SJSA1 (cell line): ENCODE results near the gene MPPED1. TPM values are rescaled to one million over a fixed set of nuclear protein-coding genes. Genes with fewer than 3 reads are reported as not detected.

Experiments
- DNase-seq, 2 experiments: peaks; one replicate each; pipeline ENCODE4 v3.0.0-alpha.2; 2015 to 2020; ENCODE audit warnings: low spot score in 2 of 2, low read depth in 1 of 2
- H3K27ac ChIP-seq: fragments of 250-450 bp; sonication (Bioruptor Pico); 2 replicates; pipeline ENCODE4 v1.5.1; 2020; ENCODE audit warnings: mild to moderate bottlenecking, moderate library complexity
- H3K27me3 ChIP-seq: fragments of 250-450 bp; sonication (Bioruptor Pico); replicated peaks from 2 replicates; pipeline ENCODE4 v1.5.1; 2020; ENCODE audit warnings: mild to moderate bottlenecking, moderate library complexity
- H3K36me3 ChIP-seq: fragments of 250-450 bp; sonication (Bioruptor Pico); 2 replicates; pipeline ENCODE4 v1.5.1; 2020; ENCODE audit warnings: mild to moderate bottlenecking
- H3K4me1 ChIP-seq: fragments of 250-450 bp; sonication (Bioruptor Pico); replicated peaks from 2 replicates; pipeline ENCODE4 v1.6.1; 2021; ENCODE audit warnings: mild to moderate bottlenecking
- H3K4me3 ChIP-seq: fragments of 250-450 bp; sonication (Bioruptor Pico); 2 replicates; pipeline ENCODE4 v1.5.1; 2020; ENCODE audit warnings: mild to moderate bottlenecking
- H3K9me3 ChIP-seq: fragments of 250-450 bp; sonication (Bioruptor Pico); replicated peaks from 2 replicates; pipeline ENCODE4 v1.5.1; 2020; ENCODE audit warnings: mild to moderate bottlenecking
- total RNA-seq: library from RNA; depleted of rRNA; stranded (reverse); fragments of >200 nt; shearing (Covaris generic); gene quantifications from 2 replicates; pipeline ENCODE4 v1.2.3, GENCODE V29; 2014

The MPPED1 gene
- total RNA-seq, 1 experiment from 2014 or later, result not detected

- H3K27ac ChIP-seq, result no peak overlapping the region
- peaks cover 23% of the 10 kb centered on the region for H3K27me3 ChIP-seq
- no peaks in the 10 kb centered on the region for H3K9me3 ChIP-seq
- no peak for DNase-seq
- H3K4me1 ChIP-seq, result no peaks in the 10 kb centered on the region
- no peak overlapping the region for H3K4me3 ChIP-seq
- no peaks in the 10 kb centered on the region for H3K36me3 ChIP-seq
Observed at GRCh38 chr22:43467216-43467940, 55.6 kb downstream of the MPPED1 start.

GRCh38 chr22:43470253-43470652 is 58.4 kb downstream of the MPPED1 start:
- H3K36me3 ChIP-seq, result no peaks in the 10 kb centered on the region
- DNase-seq, result no peak
- H3K27me3 ChIP-seq, result peaks cover 23% of the 10 kb centered on the region
- H3K9me3 ChIP-seq, result no peaks in the 10 kb centered on the region
- no peak overlapping the region for H3K27ac ChIP-seq
- no peak overlapping the region for H3K4me3 ChIP-seq
- no peaks in the 10 kb centered on the region for H3K4me1 ChIP-seq

GRCh38 chr22:43470941-43471585 is 59.2 kb downstream of the MPPED1 start:
- Histone ChIP-seq H3K36me3 (no peaks in the 10 kb centered on the region), H3K27me3 (peaks cover 18% of the 10 kb centered on the region), H3K4me3 (no peak overlapping the region), H3K9me3 (no peaks in the 10 kb centered on the region), H3K27ac (no peak overlapping the region), H3K4me1 (no peaks in the 10 kb centered on the region)
- DNase-seq, result no peak

- H3K27ac ChIP-seq, result no peak overlapping the region
- DNase-seq, result no peak
Observed at GRCh38 chr22:43471606-43472135, 59.9 kb downstream of the MPPED1 start.

GRCh38 chr22:43473031-43473430 is 61.2 kb downstream of the MPPED1 start:
- no peaks in the 10 kb centered on the region for H3K9me3 ChIP-seq
- DNase-seq, result no peak
- H3K4me1 ChIP-seq, result no peaks in the 10 kb centered on the region
- H3K27ac ChIP-seq, result no peak overlapping the region
- H3K4me3 ChIP-seq, result no peak overlapping the region
- peaks cover 2% of the 10 kb centered on the region for H3K27me3 ChIP-seq
- no peaks in the 10 kb centered on the region for H3K36me3 ChIP-seq

More at GRCh38 chr22:43471606-43472135, 59.9 kb downstream of the MPPED1 start:
- H3K9me3 ChIP-seq, result no peaks in the 10 kb centered on the region
- no peak overlapping the region for H3K4me3 ChIP-seq
- no peaks in the 10 kb centered on the region for H3K4me1 ChIP-seq
- H3K36me3 ChIP-seq, result no peaks in the 10 kb centered on the region
- H3K27me3 ChIP-seq, result peaks cover 13% of the 10 kb centered on the region

- no peaks in the 10 kb centered on the region for H3K36me3 ChIP-seq
- H3K4me1 ChIP-seq, result no peaks in the 10 kb centered on the region
- H3K27me3 ChIP-seq, result no peaks in the 10 kb centered on the region
- no peak overlapping the region for H3K27ac ChIP-seq
- H3K4me3 ChIP-seq, result no peak overlapping the region
- no peaks in the 10 kb centered on the region for H3K9me3 ChIP-seq
- no peak for DNase-seq
Observed at GRCh38 chr22:43473441-43473840, 61.6 kb downstream of the MPPED1 start.

- Histone ChIP-seq H3K27me3 (no peaks in the 10 kb centered on the region), H3K9me3 (no peaks in the 10 kb centered on the region), H3K27ac (no peak overlapping the region), H3K36me3 (no peaks in the 10 kb centered on the region), H3K4me3 (no peak overlapping the region), H3K4me1 (no peaks in the 10 kb centered on the region)
- no peak for DNase-seq
Observed at GRCh38 chr22:43474161-43475101, 62.6 kb downstream of the MPPED1 start.

GRCh38 chr22:43475549-43476076 is 63.8 kb downstream of the MPPED1 start:
- H3K9me3 ChIP-seq, result no peaks in the 10 kb centered on the region

GRCh38 chr22:43476341-43476740 is 64.5 kb downstream of the MPPED1 start:
- no peaks in the 10 kb centered on the region for H3K4me1 ChIP-seq
- H3K4me3 ChIP-seq, result no peak overlapping the region
- no peaks in the 10 kb centered on the region for H3K27me3 ChIP-seq
- no peaks in the 10 kb centered on the region for H3K9me3 ChIP-seq
- no peaks in the 10 kb centered on the region for H3K36me3 ChIP-seq
- DNase-seq, result no peak
- H3K27ac ChIP-seq, result no peak overlapping the region

More at GRCh38 chr22:43475549-43476076, 63.8 kb downstream of the MPPED1 start:
- no peak overlapping the region for H3K27ac ChIP-seq
- no peaks in the 10 kb centered on the region for H3K27me3 ChIP-seq
- no peaks in the 10 kb centered on the region for H3K4me1 ChIP-seq
- DNase-seq, result no peak
- H3K36me3 ChIP-seq, result no peaks in the 10 kb centered on the region
- H3K4me3 ChIP-seq, result no peak overlapping the region

GRCh38 chr22:43476751-43477725 is 65.2 kb downstream of the MPPED1 start:
- Histone ChIP-seq H3K9me3 (no peaks in the 10 kb centered on the region), H3K27ac (no peak overlapping the region), H3K27me3 (no peaks in the 10 kb centered on the region), H3K4me3 (no peak overlapping the region), H3K36me3 (no peaks in the 10 kb centered on the region), H3K4me1 (no peaks in the 10 kb centered on the region)
- DNase-seq, result no peak

- H3K36me3 ChIP-seq, result no peaks in the 10 kb centered on the region
- no peaks in the 10 kb centered on the region for H3K27me3 ChIP-seq
- H3K27ac ChIP-seq, result no peak overlapping the region
Observed at GRCh38 chr22:43477966-43478365, 66.2 kb downstream of the MPPED1 start.

GRCh38 chr22:43478621-43479300 is 66.9 kb downstream of the MPPED1 start:
- H3K36me3 ChIP-seq, result no peaks in the 10 kb centered on the region
- H3K27me3 ChIP-seq, result no peaks in the 10 kb centered on the region
- no peak for DNase-seq
- H3K4me3 ChIP-seq, result no peak overlapping the region
- H3K9me3 ChIP-seq, result no peaks in the 10 kb centered on the region
- H3K27ac ChIP-seq, result no peak overlapping the region
- no peaks in the 10 kb centered on the region for H3K4me1 ChIP-seq

More at GRCh38 chr22:43477966-43478365, 66.2 kb downstream of the MPPED1 start:
- no peak for DNase-seq
- Histone ChIP-seq H3K4me1 (no peaks in the 10 kb centered on the region), H3K9me3 (no peaks in the 10 kb centered on the region), H3K4me3 (no peak overlapping the region)
